Skeletal muscle satellite cell (primary cell): ENCODE measurements around the gene GNRHR. TPM values are rescaled to one million over a fixed set of nuclear protein-coding genes. Genes with fewer than 3 reads are reported as not detected.

Experiments used
- H3K27me3 ChIP-seq: 2 replicates; pipeline ENCODE4 v1.7.0; 2013; ENCODE audit warnings: low read length; ENCODE audit not compliant: control insufficient read depth, insufficient read depth
- H3K36me3 ChIP-seq: 2 replicates; pipeline ENCODE4 v1.7.0; 2013; ENCODE audit warnings: mild to moderate bottlenecking, control low read depth, low read length; ENCODE audit not compliant: insufficient read depth
- H3K4me1 ChIP-seq: 2 replicates; pipeline ENCODE4 v1.7.0; 2013; ENCODE audit warnings: low read length; ENCODE audit not compliant: control insufficient read depth, insufficient read depth
- H3K4me2 ChIP-seq: 2 replicates; pipeline ENCODE4 v1.7.0; 2013; ENCODE audit warnings: mild to moderate bottlenecking, low read length
- H3K4me3 ChIP-seq: 2 replicates; pipeline ENCODE4 v1.7.0; 2013; ENCODE audit warnings: low read length
- H3K9ac ChIP-seq: 2 replicates; pipeline ENCODE4 v1.7.0; 2013; ENCODE audit warnings: mild to moderate bottlenecking, low read depth, low read length, moderate library complexity
- H3K9me3 ChIP-seq: replicated peaks from 2 replicates; pipeline ENCODE4 v1.7.0; 2013; ENCODE audit warnings: mild to moderate bottlenecking, control low read depth, low read length
- total RNA-seq: library from RNA; depleted of rRNA; stranded (reverse); fragments of >200 nt; gene quantifications from 2 replicates; pipeline ENCODE4 v1.2.3, GENCODE V29; 2012; rRNA removed

GNRHR gene, protein sequence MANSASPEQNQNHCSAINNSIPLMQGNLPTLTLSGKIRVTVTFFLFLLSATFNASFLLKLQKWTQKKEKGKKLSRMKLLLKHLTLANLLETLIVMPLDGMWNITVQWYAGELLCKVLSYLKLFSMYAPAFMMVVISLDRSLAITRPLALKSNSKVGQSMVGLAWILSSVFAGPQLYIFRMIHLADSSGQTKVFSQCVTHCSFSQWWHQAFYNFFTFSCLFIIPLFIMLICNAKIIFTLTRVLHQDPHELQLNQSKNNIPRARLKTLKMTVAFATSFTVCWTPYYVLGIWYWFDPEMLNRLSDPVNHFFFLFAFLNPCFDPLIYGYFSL
- not detected in 2 replicates for total RNA-seq

DNA sequence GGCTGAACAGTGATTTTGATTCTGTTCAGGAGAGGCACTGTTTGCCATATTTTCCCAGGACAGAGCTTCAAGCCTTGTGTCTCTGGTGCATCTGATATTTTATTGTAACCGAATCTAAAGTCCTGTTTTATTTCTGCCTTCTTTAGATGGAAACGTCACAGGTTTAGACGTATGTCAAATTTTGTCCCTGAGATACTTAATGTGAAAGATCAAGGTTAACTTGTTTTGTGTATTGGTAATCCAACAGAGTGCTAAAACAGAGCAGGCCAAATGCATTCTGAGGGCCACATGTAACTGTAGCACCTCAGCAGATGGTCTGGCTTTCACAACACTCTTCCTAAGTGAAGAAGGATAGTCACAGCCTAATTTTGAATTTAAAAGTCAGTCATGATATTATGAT is at the start of gene GNRHR:
Gene GNRHR (minus strand): TSS at position 101 of the 400 bp plus-strand sequence. CDS start 53 bp downstream, at position 48.
- Histone ChIP-seq H3K36me3 (no peaks in the 10 kb centered on the region), H3K4me3 (no peak within 1 kb of the TSS), H3K9me3 (no peaks in the 10 kb centered on the region), H3K4me2 (no peak within 1 kb of the TSS), H3K27me3 (no peaks in the 10 kb centered on the region), H3K4me1 (peaks cover 12% of the 10 kb centered on the region), H3K9ac (no peak within 1 kb of the TSS)

DNA sequence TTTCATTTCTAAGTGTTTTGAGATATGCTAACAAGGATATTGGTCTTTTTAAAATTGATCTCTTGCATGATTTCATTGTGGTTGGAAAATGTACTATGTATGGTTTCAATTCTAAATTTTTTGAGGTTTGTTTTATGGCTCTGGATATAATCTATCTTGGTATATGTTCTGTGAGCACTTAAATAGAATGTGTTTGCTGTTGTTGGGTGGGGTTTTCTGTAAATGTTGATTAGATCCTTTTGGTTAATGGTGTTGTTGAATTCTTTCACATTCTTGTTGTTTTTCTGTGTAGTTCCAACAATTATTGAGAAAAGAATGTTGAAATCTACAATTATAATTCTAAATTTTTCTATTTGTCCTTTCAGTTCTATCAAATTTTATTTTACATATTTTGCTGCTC is 42.6 kb upstream of the GNRHR start:
- H3K36me3 ChIP-seq = no peaks in the 10 kb centered on the region
- H3K9ac ChIP-seq = no peak overlapping the region
- no peaks in the 10 kb centered on the region for H3K4me1 ChIP-seq
- no peak overlapping the region for H3K4me2 ChIP-seq
- H3K4me3 ChIP-seq = no peak overlapping the region
- H3K9me3 ChIP-seq = no peaks in the 10 kb centered on the region
- no peaks in the 10 kb centered on the region for H3K27me3 ChIP-seq

DNA sequence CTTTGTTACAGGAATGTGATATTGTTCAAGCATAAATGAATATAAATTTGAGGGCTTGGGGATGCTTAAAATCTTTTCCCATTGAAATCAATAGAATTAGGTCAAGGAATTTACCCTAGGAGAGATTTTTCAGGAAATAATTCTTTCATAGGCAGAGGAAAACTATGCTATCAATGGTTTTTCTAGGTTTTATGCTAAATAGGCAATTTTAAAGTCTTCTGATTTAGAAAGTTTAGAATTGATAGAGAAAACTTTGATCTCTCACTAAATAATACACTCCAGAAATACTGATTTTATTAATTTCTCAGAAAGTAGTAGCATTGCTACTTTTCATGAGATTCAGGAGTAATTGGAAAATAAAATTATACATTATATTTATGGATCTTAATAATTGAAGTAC is 36.5 kb upstream of the GNRHR start:
- Histone ChIP-seq H3K9me3 (no peaks in the 10 kb centered on the region), H3K27me3 (no peaks in the 10 kb centered on the region), H3K9ac (no peak overlapping the region), H3K4me3 (no peak overlapping the region), H3K36me3 (no peaks in the 10 kb centered on the region), H3K4me2 (no peak overlapping the region), H3K4me1 (no peaks in the 10 kb centered on the region)

DNA sequence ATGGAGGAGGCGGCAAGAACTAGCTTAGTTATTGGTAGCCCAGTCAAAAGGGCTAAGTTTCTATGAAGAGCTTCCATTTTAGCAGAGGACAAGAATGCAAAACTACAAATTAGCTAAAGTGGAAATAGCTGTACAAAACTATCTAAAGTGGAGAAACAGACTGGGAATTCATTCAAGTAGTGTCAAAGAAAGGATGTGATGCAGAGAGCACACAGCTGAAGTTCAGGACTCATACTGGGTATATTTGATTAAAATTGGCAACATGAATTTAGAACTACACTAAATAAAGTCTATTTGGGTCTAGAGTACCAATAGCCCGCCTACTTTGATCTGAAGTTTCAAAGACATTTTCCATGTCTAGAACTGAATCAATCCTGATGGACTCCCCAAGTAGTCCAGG is 33.1 kb upstream of the GNRHR start:
- no peaks in the 10 kb centered on the region for H3K36me3 ChIP-seq
- H3K9me3 ChIP-seq = no peaks in the 10 kb centered on the region
- no peaks in the 10 kb centered on the region for H3K4me1 ChIP-seq
- H3K27me3 ChIP-seq = no peaks in the 10 kb centered on the region
- H3K4me2 ChIP-seq = no peak overlapping the region
- no peak overlapping the region for H3K9ac ChIP-seq
- H3K4me3 ChIP-seq = no peak overlapping the region

DNA sequence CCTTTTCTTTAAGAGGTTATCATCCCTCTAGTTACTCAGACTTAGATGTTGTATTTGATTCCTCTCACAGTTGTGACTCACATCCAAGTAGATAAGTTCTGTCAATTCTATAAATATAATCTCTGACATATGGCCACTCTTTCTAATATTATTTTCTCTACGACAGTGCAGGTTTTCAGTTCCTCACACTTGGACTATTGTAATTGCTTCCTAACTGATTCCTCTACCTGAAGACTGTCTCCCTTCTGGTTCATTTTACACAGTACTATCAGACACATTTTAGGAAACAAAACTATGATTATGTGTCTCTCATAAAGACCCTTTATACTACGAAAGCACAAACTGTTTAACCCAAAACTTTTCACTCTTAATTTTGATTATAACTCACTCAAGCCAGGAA is 31.3 kb upstream of the GNRHR start:
- H3K27me3 ChIP-seq = no peaks in the 10 kb centered on the region
- H3K9me3 ChIP-seq = no peaks in the 10 kb centered on the region
- no peak overlapping the region for H3K4me3 ChIP-seq
- no peak overlapping the region for H3K4me2 ChIP-seq
- no peaks in the 10 kb centered on the region for H3K4me1 ChIP-seq
- H3K36me3 ChIP-seq = no peaks in the 10 kb centered on the region
- no peak overlapping the region for H3K9ac ChIP-seq

DNA sequence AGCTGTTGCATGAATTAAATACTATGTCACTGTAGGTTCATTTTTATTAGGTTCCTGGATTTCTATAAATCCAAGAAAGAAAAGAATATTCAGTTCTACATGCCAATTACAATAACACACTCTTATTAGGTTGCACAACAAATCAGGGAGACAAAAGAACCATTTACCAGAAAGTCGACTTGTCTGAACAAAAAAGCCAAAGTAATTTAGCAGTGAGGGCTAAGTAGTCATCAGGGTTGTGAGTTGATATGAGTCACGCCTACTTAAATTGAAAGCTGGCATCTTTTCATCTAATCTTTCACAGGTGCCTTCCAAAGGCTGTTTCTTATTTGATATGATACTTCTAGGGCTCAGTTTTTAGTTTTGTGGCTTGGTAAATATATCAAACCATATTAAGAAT is 25.4 kb upstream of the GNRHR start:
- H3K9ac ChIP-seq = no peak overlapping the region
- H3K4me1 ChIP-seq = no peaks in the 10 kb centered on the region
- no peak overlapping the region for H3K4me3 ChIP-seq
- no peaks in the 10 kb centered on the region for H3K27me3 ChIP-seq
- H3K4me2 ChIP-seq = no peak overlapping the region
- no peaks in the 10 kb centered on the region for H3K9me3 ChIP-seq
- H3K36me3 ChIP-seq = no peaks in the 10 kb centered on the region

DNA sequence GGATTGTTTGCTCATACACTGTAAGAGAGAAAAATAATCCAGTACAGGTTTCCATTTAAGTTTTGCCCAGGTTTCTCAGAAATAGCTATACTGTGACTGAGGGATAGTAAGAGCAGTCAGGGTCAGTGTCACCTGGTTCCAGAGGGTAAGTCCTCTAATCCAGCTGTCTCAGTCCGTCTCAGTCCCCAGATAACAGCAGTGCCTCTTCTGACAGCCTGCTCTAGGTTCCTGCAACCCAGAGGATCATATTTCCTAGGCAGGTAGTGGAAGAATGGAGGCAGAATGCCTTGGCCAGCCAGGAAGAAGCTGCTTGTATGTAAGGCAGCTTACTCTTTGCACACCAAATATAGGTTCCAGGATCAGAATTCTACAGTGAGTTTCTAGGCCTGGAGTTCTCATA is 22.6 kb upstream of the GNRHR start:
- no peak overlapping the region for H3K4me3 ChIP-seq
- no peaks in the 10 kb centered on the region for H3K36me3 ChIP-seq
- no peak overlapping the region for H3K9ac ChIP-seq
- H3K4me1 ChIP-seq = no peaks in the 10 kb centered on the region
- no peak overlapping the region for H3K4me2 ChIP-seq
- H3K27me3 ChIP-seq = no peaks in the 10 kb centered on the region
- no peaks in the 10 kb centered on the region for H3K9me3 ChIP-seq

DNA sequence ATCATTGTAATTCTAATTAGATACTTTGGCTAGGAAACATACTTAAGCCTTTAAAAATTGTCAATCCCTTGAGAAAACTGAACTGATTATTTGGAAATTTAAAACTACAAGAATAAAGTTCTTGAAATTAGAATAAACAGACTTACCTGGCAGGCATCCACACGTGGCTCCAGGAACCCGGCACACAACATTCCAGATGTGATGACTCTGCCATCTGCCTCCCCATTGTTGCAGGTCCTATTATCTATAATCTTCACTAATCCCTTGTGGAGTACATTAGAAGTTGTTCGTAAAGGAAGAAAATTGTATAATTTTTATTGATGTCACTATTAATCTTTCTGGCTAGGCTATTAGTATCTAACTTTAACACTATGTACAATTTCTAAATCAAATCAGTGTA is 16.2 kb upstream of the GNRHR start:
- H3K9ac ChIP-seq = no peak overlapping the region

DNA sequence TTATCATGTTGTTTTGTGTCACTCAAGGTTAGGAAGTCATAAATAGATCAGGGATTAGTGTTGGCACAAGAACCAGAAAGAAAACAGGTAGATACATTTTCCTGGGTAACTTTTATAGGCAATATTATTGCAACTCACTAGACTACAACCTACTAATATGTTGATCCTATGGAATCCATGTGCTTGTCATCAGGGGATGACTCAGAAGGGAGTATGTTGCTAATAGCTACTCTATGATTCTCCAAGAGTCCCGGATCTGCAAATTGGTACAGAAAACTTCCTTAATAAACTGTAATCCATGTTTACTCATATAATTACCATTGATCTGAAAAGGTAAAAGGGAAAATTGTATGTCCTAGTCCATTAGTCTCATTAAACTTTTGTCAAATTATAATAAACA is 11.7 kb upstream of the GNRHR start:
- Histone ChIP-seq H3K9me3 (no peaks in the 10 kb centered on the region), H3K9ac (no peak overlapping the region), H3K4me3 (no peak overlapping the region), H3K27me3 (no peaks in the 10 kb centered on the region), H3K4me1 (peaks cover 11% of the 10 kb centered on the region), H3K4me2 (no peak overlapping the region), H3K36me3 (no peaks in the 10 kb centered on the region)

More for the DNA sequence above, 16.2 kb upstream of the GNRHR start:
- Histone ChIP-seq H3K4me1 (peaks cover 2% of the 10 kb centered on the region), H3K9me3 (no peaks in the 10 kb centered on the region), H3K36me3 (no peaks in the 10 kb centered on the region), H3K4me2 (no peak overlapping the region), H3K4me3 (no peak overlapping the region), H3K27me3 (no peaks in the 10 kb centered on the region)

DNA sequence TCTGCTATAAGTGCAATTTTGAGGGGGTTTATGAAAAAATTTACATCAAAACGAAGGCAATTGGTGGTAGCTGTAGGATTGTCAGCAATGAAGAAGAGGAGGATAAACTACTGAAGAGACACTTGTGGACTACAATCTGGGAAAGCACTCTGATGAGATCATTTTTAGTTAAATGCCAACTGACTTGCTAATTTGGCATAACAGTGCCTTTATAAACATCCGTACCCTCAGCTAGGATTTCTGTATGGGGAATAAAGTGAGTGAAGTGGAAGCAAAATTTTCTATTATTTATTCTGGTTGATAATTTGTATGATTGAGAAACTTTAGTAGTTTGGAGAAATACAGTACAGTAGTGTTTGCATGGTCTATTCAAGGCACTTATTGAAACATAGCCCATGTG is 11.2 kb upstream of the GNRHR start:
- Histone ChIP-seq H3K36me3 (no peaks in the 10 kb centered on the region), H3K4me3 (no peak overlapping the region), H3K4me2 (no peak overlapping the region), H3K9ac (no peak overlapping the region), H3K9me3 (no peaks in the 10 kb centered on the region), H3K4me1 (peaks cover 11% of the 10 kb centered on the region), H3K27me3 (no peaks in the 10 kb centered on the region)

DNA sequence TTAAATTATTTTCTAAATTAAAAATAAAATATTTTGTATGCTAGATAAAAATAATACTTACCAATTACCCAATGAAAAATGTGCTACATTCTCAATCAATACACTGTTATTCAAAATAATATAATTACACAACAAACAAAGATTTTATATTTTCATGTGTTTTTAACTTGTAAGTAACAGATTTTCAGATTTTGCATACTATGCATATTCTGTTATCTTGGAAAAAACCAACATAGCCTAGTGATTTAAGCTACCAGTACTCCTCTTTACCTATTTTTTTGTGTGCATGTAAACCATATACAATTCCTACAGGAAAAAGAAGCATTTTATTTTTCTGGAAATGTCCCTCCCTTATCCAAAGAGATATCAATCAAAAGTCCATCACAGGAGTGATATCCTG is 10.0 kb upstream of the GNRHR start:
- Histone ChIP-seq H3K4me3 (no peak overlapping the region), H3K27me3 (no peaks in the 10 kb centered on the region), H3K36me3 (no peaks in the 10 kb centered on the region), H3K4me2 (no peak overlapping the region), H3K9ac (no peak overlapping the region), H3K9me3 (no peaks in the 10 kb centered on the region), H3K4me1 (peaks cover 11% of the 10 kb centered on the region)

DNA sequence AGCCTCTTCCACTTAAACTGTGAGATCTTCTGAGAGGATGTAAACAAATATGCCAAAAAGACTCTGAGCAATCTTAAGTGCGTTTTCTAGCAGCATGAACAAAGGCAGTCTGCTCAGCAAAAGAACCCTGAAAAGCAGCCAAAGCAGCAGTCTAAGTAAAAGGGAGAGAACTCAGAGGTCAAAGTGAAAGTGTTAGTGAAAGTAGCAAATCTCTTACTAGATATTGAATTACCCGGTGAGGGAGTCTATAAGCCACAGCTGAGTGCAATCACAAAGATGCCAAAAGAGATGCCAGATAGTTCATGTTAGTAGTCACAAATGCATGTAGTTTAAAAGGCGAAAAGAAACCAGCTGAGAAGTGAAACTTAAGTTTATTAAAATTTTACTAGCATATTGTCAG is 7.9 kb upstream of the GNRHR start:
- peak overlapping the region; percentile 58 for H3K4me2 ChIP-seq
- H3K4me3 ChIP-seq = no peak overlapping the region
- H3K9ac ChIP-seq = no peak overlapping the region
- H3K9me3 ChIP-seq = no peaks in the 10 kb centered on the region
- no peaks in the 10 kb centered on the region for H3K27me3 ChIP-seq
- H3K4me1 ChIP-seq = peaks cover 11% of the 10 kb centered on the region
- H3K36me3 ChIP-seq = no peaks in the 10 kb centered on the region
